SK-N-SH (cell line): ENCODE data around the gene ISCA2. TPM values are rescaled to one million over a fixed set of nuclear protein-coding genes. Genes with fewer than 3 reads are reported as not detected.

Experiments
- CTCF ChIA-PET: fragments of 300-600, 350-600 bp; formaldehyde crosslinking; extraction: SDS; loops from one replicate; lab custom pipeline; 2021; lab: Yijun Ruan, JAX
- POLR2A ChIA-PET: fragments of 350-600 bp; sonication (Branson Sonifier 250); formaldehyde crosslinking; extraction: SDS; loops from one replicate; lab custom pipeline; 2020; ENCODE audit warnings: antibody characterized with exemption, inconsistent platforms; lab: Yijun Ruan, JAX
- DNase-seq: peaks from one replicate; pipeline ENCODE4 v3.0.0; 2012
- H2AFZ ChIP-seq: fragments of 200-600 bp; sonication (generic); 2 replicates; pipeline ENCODE4 v1.8.1; 2016; ENCODE audit warnings: antibody characterized with exemption, mild to moderate bottlenecking, low read depth
- H3F3A ChIP-seq: fragments of 200-600 bp; sonication (generic); replicated peaks from 2 replicates; pipeline ENCODE3; 2016; ENCODE audit warnings: antibody characterized with exemption, mild to moderate bottlenecking; ENCODE audit not compliant: insufficient read depth
- H3K27ac ChIP-seq, 2 experiments: fragments of 200-500 bp in 1 of 2; fragments of 200-600 bp in 1 of 2; sonication (Bioruptor generic) in 1 of 2; sonication (generic), shearing (Covaris generic) in 1 of 2; 2 replicates each; pipeline versions ENCODE4 v1.5.1 to v1.6.1; 2014 to 2016; ENCODE audit warnings: low read depth in 2 of 2, inconsistent platforms in 1 of 2, low read length in 1 of 2, mild to moderate bottlenecking in 1 of 2, mixed read lengths in 1 of 2
- H3K27me3 ChIP-seq: fragments of 200-600 bp; sonication (generic), shearing (Covaris generic); 2 replicates; pipeline ENCODE4 v1.6.1; 2016; ENCODE audit warnings: mixed run types; ENCODE audit not compliant: insufficient read depth
- H3K36me3 ChIP-seq, 2 experiments: fragments of 200-500 bp in 1 of 2; fragments of 200-600 bp in 1 of 2; sonication (Bioruptor generic) in 1 of 2; sonication (generic) in 1 of 2; replicated peaks in 1 of 2; 2 replicates each; pipeline versions ENCODE3 to v1.5.1; 2014 to 2016; ENCODE audit warnings: low read length in 1 of 2, mild to moderate bottlenecking in 1 of 2; ENCODE audit not compliant: insufficient read depth in 2 of 2, control insufficient read depth in 1 of 2
- H3K4me1 ChIP-seq, 2 experiments: fragments of 200-500 bp in 1 of 2; fragments of 200-600 bp in 1 of 2; sonication (Bioruptor generic) in 1 of 2; sonication (generic), shearing (Covaris generic) in 1 of 2; 2 replicates each; pipeline versions ENCODE4 v1.5.1 to v1.6.1; 2014 to 2016; ENCODE audit warnings: low read depth in 1 of 2, low read length in 1 of 2, mixed run types in 1 of 2; ENCODE audit not compliant: insufficient read depth in 2 of 2, control insufficient read depth in 1 of 2
- H3K4me2 ChIP-seq: fragments of 200-600 bp; sonication (generic), shearing (Covaris generic); 2 replicates; pipeline ENCODE4 v1.6.1; 2017; ENCODE audit warnings: mixed run types
- H3K4me3 ChIP-seq, 2 experiments: fragments of 200-500 bp in 1 of 2; fragments of 200-600 bp in 1 of 2; sonication (Bioruptor generic) in 1 of 2; sonication (generic), shearing (Covaris generic) in 1 of 2; 2 replicates each; pipeline versions ENCODE4 v1.5.1 to v1.8.1; 2014 to 2016; ENCODE audit warnings: low read depth in 2 of 2, inconsistent platforms in 1 of 2, low read length in 1 of 2, mild to moderate bottlenecking in 1 of 2, mixed read lengths in 1 of 2, moderate library complexity in 1 of 2
- H3K79me2 ChIP-seq: fragments of 200-600 bp; sonication (generic); 2 replicates; pipeline ENCODE4 v1.8.1; 2017; ENCODE audit warnings: mild to moderate bottlenecking; ENCODE audit not compliant: insufficient read depth
- H3K9ac ChIP-seq: fragments of 200-600 bp; sonication (generic); 2 replicates; pipeline ENCODE4 v1.6.1; 2017; ENCODE audit warnings: mixed run types
- H3K9me2 ChIP-seq: fragments of 200-600 bp; sonication (generic); 2 replicates; pipeline ENCODE4 v1.6.1; 2017; ENCODE audit warnings: mixed run types
- H3K9me3 ChIP-seq: fragments of 200-600 bp; sonication (generic); 2 replicates; pipeline ENCODE4 v1.6.1; 2017; ENCODE audit warnings: mixed run types, mild to moderate bottlenecking, moderate library complexity
- H4K20me1 ChIP-seq: fragments of 200-600 bp; sonication (generic); 2 replicates; pipeline ENCODE4 v1.6.1; 2017; ENCODE audit warnings: mild to moderate bottlenecking, mixed run types; ENCODE audit not compliant: insufficient read depth
- CHD2 ChIP-seq: fragments of 150-350 bp; IDR thresholded peaks from 2 replicates; pipeline ENCODE4 v1.6.1; 2018; ENCODE audit warnings: low read length; ENCODE audit not compliant: partially characterized antibody
- EP300 ChIP-seq, 2 experiments: IDR thresholded peaks; 2 replicates each; pipeline versions ENCODE4 v1.4.0 to v1.6.1; 2012; ENCODE audit warnings: borderline replicate concordance in 1 of 2, low read depth in 1 of 2, low read length in 1 of 2
- EZH2phosphoT487 ChIP-seq: fragments of 200-600 bp; sonication (generic); IDR thresholded peaks from 2 replicates; pipeline ENCODE4 v1.6.1; 2017; ENCODE audit warnings: low read depth, mixed run types, mild to moderate bottlenecking, antibody characterized with exemption, moderate library complexity, borderline replicate concordance
- FOSL2 ChIP-seq: IDR thresholded peaks from 2 replicates; pipeline ENCODE4 v1.4.0; 2012; ENCODE audit warnings: low read depth, mild to moderate bottlenecking, moderate library complexity, borderline replicate concordance
- FOXM1 ChIP-seq: IDR thresholded peaks from 2 replicates; pipeline ENCODE4 v1.4.0; 2012; ENCODE audit warnings: low read depth, mild to moderate bottlenecking
- GATA2 ChIP-seq: sonication (generic); formaldehyde crosslinking; IDR thresholded peaks from 2 replicates; pipeline ENCODE4 v1.5.0; 2020; ENCODE audit warnings: mild to moderate bottlenecking, missing genetic modification reagents
- JUND ChIP-seq: IDR thresholded peaks from 2 replicates; pipeline ENCODE4 v1.4.0; 2012
- MEF2A ChIP-seq: IDR thresholded peaks from 2 replicates; pipeline ENCODE4 v1.4.0; 2012; ENCODE audit warnings: low read depth, borderline replicate concordance
- NFIC ChIP-seq: IDR thresholded peaks from 2 replicates; pipeline ENCODE4 v1.4.0; 2012; ENCODE audit warnings: borderline replicate concordance
- NRF1 ChIP-seq: IDR thresholded peaks from 2 replicates; pipeline ENCODE4 v1.6.1; 2012; ENCODE audit warnings: low read depth, mild to moderate bottlenecking, low read length
- PBX3 ChIP-seq: IDR thresholded peaks from 2 replicates; pipeline ENCODE4; 2012
- POLR2AphosphoS5 ChIP-seq: IDR thresholded peaks from 2 replicates; pipeline ENCODE4 v1.6.1; 2012; ENCODE audit warnings: low read depth, low read length
- RCOR1 ChIP-seq: fragments of 150-350 bp; IDR thresholded peaks from 2 replicates; pipeline ENCODE4 v1.6.1; 2017; ENCODE audit warnings: antibody characterized with exemption, low read length
- REST ChIP-seq: IDR thresholded peaks from 2 replicates; pipeline ENCODE4 v1.6.1; 2012; ENCODE audit warnings: mild to moderate bottlenecking, low read depth, low read length, moderate library complexity
- TAF1 ChIP-seq: IDR thresholded peaks from 2 replicates; pipeline ENCODE4 v1.6.1; 2012; ENCODE audit warnings: low read depth, mild to moderate bottlenecking, low read length, moderate library complexity, borderline replicate concordance
- TEAD4 ChIP-seq: IDR thresholded peaks from 2 replicates; pipeline ENCODE4 v1.4.0; 2012; ENCODE audit warnings: mild to moderate bottlenecking, borderline replicate concordance; ENCODE audit not compliant: insufficient read depth
- USF1 ChIP-seq: IDR thresholded peaks from 2 replicates; pipeline ENCODE4 v1.4.0; 2012; ENCODE audit warnings: low read depth, borderline replicate concordance
- USF2 ChIP-seq: fragments of 150-350 bp; IDR thresholded peaks from 2 replicates; pipeline ENCODE4 v1.6.1; 2017; ENCODE audit warnings: antibody characterized with exemption, low read length, low read depth, borderline replicate concordance
- YY1 ChIP-seq: IDR thresholded peaks from 2 replicates; pipeline ENCODE4 v1.4.0; 2012; ENCODE audit warnings: low read depth, mild to moderate bottlenecking
- ZBTB33 ChIP-seq: IDR thresholded peaks from 2 replicates; pipeline ENCODE4 v1.4.0; 2012; ENCODE audit warnings: low read depth, borderline replicate concordance
- WGBS: methylation state at CpG from one replicate; pipeline ENCODE4 v1.1.6; 2017; ENCODE audit warnings: low lambda C conversion rate; 5-methylcytosine and 5-hydroxymethylcytosine counted together
- polyA plus RNA-seq, 3 experiments: library from polyadenylated mRNA; depleted of rRNA; stranded (reverse); fragments of >200 nt; gene quantifications; 2 replicates each; pipeline ENCODE4 v1.2.3, GENCODE V29; 2012

ISCA2 gene
- polyA plus RNA-seq, 1 of the 3 experiments (the other 2 are of a cell fraction), result 51.9 TPM

GRCh38 chr14:74469548-74470518 lies 23.7 kb upstream of the ISCA2 start:
- H3K27ac ChIP-seq, result no peak overlapping the region
- TF ChIP-seq MEF2A (no peak), REST (no peak), USF1 (no peak), POLR2AphosphoS5 (no peak), FOXM1 (no peak), JUND (no peak), PBX3 (no peak), FOSL2 (no peak), TAF1 (no peak), TEAD4 (no peak), NRF1 (no peak), YY1 (no peak), EZH2phosphoT487 (no peak), ZBTB33 (no peak), USF2 (no peak), RCOR1 (no peak), CHD2 (no peak), GATA2 (CRISPR knock-in tag) (no peak), EP300 (IDR thresholded peaks at IDR 0.05; ENCODE audit: borderline replicate concordance in 1 of 2, low read depth in 1 of 2, low read length in 1 of 2) (no peak), NFIC (no peak)
- TF ChIP-seq, all 33 proteins: peak for 0
- Histone ChIP-seq H3K4me1 (no peaks in the 10 kb centered on the region), H3K4me2 (no peak overlapping the region), H3K36me3 (peaks cover 0 to 10% of the 10 kb centered on the region in 2 experiments), H2AFZ (no peak overlapping the region), H3F3A (no peaks in the 10 kb centered on the region), H3K27me3 (no peaks in the 10 kb centered on the region), H3K9ac (no peak overlapping the region), H3K9me3 (no peaks in the 10 kb centered on the region), H3K9me2 (no peaks in the 10 kb centered on the region), H3K4me3 (no peak overlapping the region), H4K20me1 (no peaks in the 10 kb centered on the region), H3K79me2 (no peaks in the 10 kb centered on the region)
- ChIA-PET POLR2A (no interaction called here), CTCF (interaction anchor here (1.4 to 2.3 kb wide), 2 partner anchors 9 to 107 kb away, joined by 3 to 11 read pairs; no protein-coding TSS in a partner anchor)
- no peak for DNase-seq
- WGBS, result 87% methylated on average over 7 of the region's 7 CpGs
